GM12892 (cell line): Measurements from ENCODE around the gene GREM2.

Experiments used
- POLR2A ChIP-seq: IDR thresholded peaks from 2 replicates; pipeline ENCODE4 v1.6.1; 2011; ENCODE audit warnings: low read depth, low read length, control low read depth
- POLR2AphosphoS5 ChIP-seq: IDR thresholded peaks from 2 replicates; pipeline ENCODE4 v1.6.1; 2011; ENCODE audit warnings: low read depth, low read length, control low read depth

GRCh38 chr1:240591078-240591477 is 20.9 kb downstream of the GREM2 start:
- no peak for TF ChIP-seq POLR2AphosphoS5
- no peak for TF ChIP-seq POLR2A
